HG02610 (cell line): Measurements from ENCODE around the gene IMPDH1.

ENCODE experiments used
- ATAC-seq: cut with Tn5 transposase; IDR thresholded peaks from one replicate; pipeline ENCODE4 v1.9.1; 2021; ENCODE audit warnings: mild to moderate bottlenecking, moderate library complexity; ENCODE audit not compliant: unreplicated experiment

Gene IMPDH1

GRCh38 chr7:128363261-128363721 is 46.5 kb downstream of the IMPDH1 start:
- no peak for ATAC-seq

- no peak for ATAC-seq
These were observed 47.1 kb downstream of the IMPDH1 start for GRCh38 chr7:128362670-128363069.

- no peak for ATAC-seq
These were observed 48.1 kb downstream of the IMPDH1 start, which contains the start of gene PRRT4 for GRCh38 chr7:128361411-128362379. Gene PRRT4 (minus strand): TSS chr7:128361690.

GRCh38 chr7:128360359-128360678 is 49.5 kb downstream of the IMPDH1 start:
- ATAC-seq, result no peak

GRCh38 chr7:128359939-128360338 is 49.8 kb downstream of the IMPDH1 start:
- ATAC-seq, result no peak

- no peak for ATAC-seq
These were observed 50.4 kb downstream of the IMPDH1 start for GRCh38 chr7:128359336-128359735.

- ATAC-seq, result no peak
These were observed 51.5 kb downstream of the IMPDH1 start for GRCh38 chr7:128358233-128358632.

GRCh38 chr7:128357217-128357613 is 52.6 kb downstream of the IMPDH1 start:
- no peak for ATAC-seq

GRCh38 chr7:128356546-128357216 is 53.1 kb downstream of the IMPDH1 start:
- no peak for ATAC-seq

GRCh38 chr7:128353610-128354009 is 56.2 kb downstream of the IMPDH1 start:
- no peak for ATAC-seq

- no peak for ATAC-seq
These were observed 56.6 kb downstream of the IMPDH1 start for GRCh38 chr7:128353189-128353588.

- no peak for ATAC-seq
These were observed 57.1 kb downstream of the IMPDH1 start for GRCh38 chr7:128352636-128353035.

GRCh38 chr7:128352153-128352537 is 57.6 kb downstream of the IMPDH1 start:
- no peak for ATAC-seq

GRCh38 chr7:128351296-128352152 is 58.3 kb downstream of the IMPDH1 start:
- no peak for ATAC-seq

GRCh38 chr7:128350708-128351295 is 59.0 kb downstream of the IMPDH1 start:
- ATAC-seq, result no peak

GRCh38 chr7:128349466-128349825 is 60.3 kb downstream of the IMPDH1 start:
- ATAC-seq, result no peak

GRCh38 chr7:128347647-128348097 is 62.1 kb downstream of the IMPDH1 start:
- ATAC-seq, result no peak

GRCh38 chr7:128344431-128344774 is 65.4 kb downstream of the IMPDH1 start:
- ATAC-seq, result no peak

- peak; percentile 95 for ATAC-seq
These were observed 66.0 kb downstream of the IMPDH1 start, which contains the start of gene RBM28 for GRCh38 chr7:128343554-128344430. Gene RBM28 (minus strand): TSS chr7:128343908. CDS start chr7:128343793, 115 bp downstream.
